ENCODE results near the gene PPP6R2. TPM values are rescaled to one million over a fixed set of nuclear protein-coding genes. Genes with fewer than 3 reads are reported as not detected.

PPP6R2 gene
- total and polyA plus RNA-seq, 2 donors (not counting 3 experiments of a cell fraction or from before 2014, with no cell fraction given), result 38.6 to 54.6 TPM

- H3K4me3 ChIP-seq (replicated peaks in 1 of 3; ENCODE audit: insufficient read depth in 1 of 3, low read depth in 1 of 3, low read length in 3 of 3), result no peak overlapping the region
- peaks cover 20% of the 10 kb centered on the region for H3K79me2 ChIP-seq (ENCODE audit: control insufficient read depth, insufficient read depth, low read length)
- DNase-seq (ENCODE audit: low read depth, low spot score) (no peak), FAIRE-seq (no peak)
- H2AFZ ChIP-seq (ENCODE audit: low read depth, low read length), result no peak overlapping the region
- no peak overlapping the region for H3K9ac ChIP-seq (replicated peaks; ENCODE audit: extremely low read depth, insufficient read depth, low read length)
- H3K36me3 ChIP-seq (ENCODE audit: control insufficient read depth in 2 of 2, extremely low read depth in 1 of 2, insufficient read depth in 2 of 2, low read length in 2 of 2), result peaks cover 0 to 2% of the 10 kb centered on the region in 2 experiments
- dilution Hi-C loops (cut with MboI; ENCODE audit: extremely low pct_ligation_motif_present, low sequenced_read_pairs), result no loop called here
- no peaks in the 10 kb centered on the region for H3K9me3 ChIP-seq (replicated peaks; ENCODE audit: control insufficient read depth, insufficient read depth, low read length)
- H3K27ac ChIP-seq (ENCODE audit: insufficient read depth, low read depth, low read length), result no peak overlapping the region
- intact Hi-C loops (cut with micrococcal nuclease), result loop anchor here (2.0 to 5.0 kb wide), 2 partner anchors 17 to 33 kb away; partner anchors contain the start of genes DENND6B and PPP6R2
- no peaks in the 10 kb centered on the region for H4K20me1 ChIP-seq (replicated peaks; ENCODE audit: control insufficient read depth, extremely low read depth, insufficient read depth, low read length)
- H3K4me2 ChIP-seq (ENCODE audit: insufficient read depth, low read length), result no peak overlapping the region
- TF ChIP-seq POLR2A (IDR thresholded peaks at IDR 0.05; ENCODE audit: low read depth, low read length) (no peak), POLR2AphosphoS5 (IDR thresholded peaks at IDR 0.05; ENCODE audit: insufficient read depth, low read depth, low read length) (no peak), FOS (IDR thresholded peaks at IDR 0.05; ENCODE audit: borderline replicate concordance, insufficient read depth, low read length) (no peak), MAX (IDR thresholded peaks at IDR 0.05; ENCODE audit: insufficient read depth, insufficient read length) (no peak), EZH2 (IDR thresholded peaks at IDR 0.05; ENCODE audit: borderline replicate concordance, low read depth, low read length, severe bottlenecking) (no peak), CTCF (IDR thresholded peaks at IDR 0.05; ENCODE audit: extremely low read depth in 1 of 2, insufficient read depth in 1 of 2, low read depth in 1 of 2, low read length in 2 of 2) (no peak), GATA2 (IDR thresholded peaks at IDR 0.05; ENCODE audit: insufficient read depth, insufficient read length, low read depth, low read length) (no peak)
- CTCF ChIA-PET, result interaction anchor here (1.4 to 3.8 kb wide), 3 partner anchors 12 to 32 kb away, joined by 3 to 16 read pairs (median 11); no protein-coding TSS in a partner anchor
- no peaks in the 10 kb centered on the region for H3K9me1 ChIP-seq (replicated peaks; ENCODE audit: control insufficient read depth, extremely low read depth, insufficient read depth, low read length)
- BruUV-seq (replicated peaks), result no TSS peak
- H3K27me3 ChIP-seq (ENCODE audit: control insufficient read depth in 2 of 2, insufficient read depth in 2 of 2, low read length in 2 of 2), result no peaks in the 10 kb centered on the region
- POLR2A ChIA-PET, result no interaction called here
- H3K4me1 ChIP-seq (ENCODE audit: control insufficient read depth, extremely low read depth, insufficient read depth, low read length), result peaks cover 31% of the 10 kb centered on the region
These were observed 33.5 kb upstream of the PPP6R2 start for GRCh38 chr22:50309601-50309991.
